Fibroblast of peridontal ligament (primary cell): ENCODE results near the gene ITGA8.
"Not testable (repeated sequence)": the region's sequence is repeated elsewhere in the genome, so short reads cannot be mapped to it uniquely, and the experiment has no call there.

Source experiments
- DNase-seq: peaks from one replicate; pipeline ENCODE4 v3.0.0-alpha.2; 2010; ENCODE audit errors: extremely low read depth

The ITGA8 gene

DNA sequence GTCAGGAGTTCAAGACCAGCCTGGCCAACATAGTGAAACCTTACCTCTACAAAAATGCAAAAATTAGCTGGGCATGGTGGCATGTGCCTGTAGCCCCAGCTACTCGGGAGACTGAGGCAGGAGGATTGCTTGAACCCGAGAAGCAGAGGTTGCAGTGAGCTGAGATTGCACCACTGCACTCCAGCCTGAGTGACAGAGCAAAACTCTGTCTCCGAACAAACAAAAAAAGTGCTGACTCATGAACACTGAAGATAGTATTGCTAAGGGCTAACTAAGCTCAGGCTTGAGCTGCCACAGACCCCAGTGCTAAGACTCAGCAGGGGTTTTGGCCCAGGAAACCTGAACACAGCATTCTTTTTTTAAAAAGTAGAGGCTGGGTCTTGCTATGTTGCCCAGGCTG is 162.6 kb downstream of the ITGA8 start:
- DNase-seq = not testable (repeated sequence)

DNA sequence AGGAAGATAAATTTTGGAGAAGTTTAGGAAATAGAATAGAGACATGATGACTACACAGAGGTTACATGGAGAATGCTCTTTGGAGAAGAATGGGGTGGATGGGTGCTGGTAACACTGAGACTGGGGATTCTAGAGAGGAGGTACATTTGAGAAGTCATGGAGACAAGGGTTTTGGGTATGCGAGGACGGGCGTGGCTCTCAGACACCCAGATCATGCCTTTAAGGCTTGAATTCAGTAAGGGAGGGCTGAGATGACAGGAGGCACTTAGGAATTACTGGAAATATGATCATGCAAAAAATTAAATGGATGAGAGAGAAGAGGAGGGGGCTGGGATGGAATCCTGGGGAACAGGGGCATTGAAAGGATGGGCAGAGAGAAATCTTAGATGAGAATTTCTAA is 168.8 kb downstream of the ITGA8 start:
- no peak for DNase-seq

DNA sequence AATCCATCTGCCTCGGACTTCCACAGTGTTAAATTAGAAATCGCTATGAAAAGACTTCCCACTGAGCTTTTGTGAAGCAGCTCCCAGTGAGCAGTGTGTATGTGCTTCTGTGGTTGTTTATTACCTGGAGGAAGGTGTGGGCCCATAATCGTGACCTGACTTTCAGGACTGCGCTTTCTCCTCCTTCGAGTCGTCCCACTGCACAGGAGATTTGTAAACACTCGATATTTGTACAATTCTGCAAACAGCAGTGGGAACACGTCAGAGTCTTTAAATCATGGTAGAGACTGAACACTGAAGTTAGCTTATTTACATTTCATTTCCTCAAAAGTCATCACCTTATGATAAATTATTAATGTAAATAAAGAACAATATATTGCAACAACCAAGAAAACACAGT is 171.4 kb downstream of the ITGA8 start:
- DNase-seq = no peak

DNA sequence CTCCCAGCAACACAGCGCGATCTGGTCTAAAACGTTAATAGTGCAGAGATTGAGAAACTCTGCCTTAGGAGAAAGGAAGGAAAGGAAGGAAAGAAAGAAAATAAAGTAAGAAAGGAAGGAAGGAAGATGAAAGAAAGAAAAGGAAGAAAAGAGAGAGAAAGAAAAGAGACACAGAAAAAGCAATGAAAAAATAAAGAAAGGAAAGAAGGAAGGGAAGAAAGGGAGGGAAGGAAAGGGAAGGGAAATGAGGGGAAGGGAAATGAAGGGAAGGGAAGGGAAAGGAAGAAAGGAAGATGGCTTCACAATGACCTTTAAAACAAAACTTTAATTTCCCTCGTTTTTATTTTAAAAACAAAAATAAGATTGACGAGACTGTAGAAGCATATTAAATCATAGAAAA is 173.1 kb downstream of the ITGA8 start:
- no peak for DNase-seq

DNA sequence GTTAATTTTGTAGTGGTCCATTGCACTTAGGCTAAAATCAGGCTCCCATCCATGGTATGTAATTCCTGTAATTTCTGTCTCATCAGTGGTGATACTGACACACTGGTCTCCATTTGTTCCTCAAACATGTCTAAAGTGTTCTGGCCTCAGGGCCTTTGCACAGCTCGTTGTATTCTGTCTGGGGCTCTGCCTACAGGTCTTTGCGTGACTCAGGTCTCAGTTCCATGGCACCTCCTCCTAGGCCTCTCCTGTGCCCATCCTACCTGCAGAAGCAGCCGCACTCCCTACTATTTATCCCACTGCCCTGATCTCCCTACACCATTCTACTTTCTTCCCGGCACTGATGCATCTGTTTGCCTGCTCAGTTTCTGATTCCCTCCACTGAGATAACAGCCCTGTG is 173.8 kb downstream of the ITGA8 start:
- DNase-seq = no peak

DNA sequence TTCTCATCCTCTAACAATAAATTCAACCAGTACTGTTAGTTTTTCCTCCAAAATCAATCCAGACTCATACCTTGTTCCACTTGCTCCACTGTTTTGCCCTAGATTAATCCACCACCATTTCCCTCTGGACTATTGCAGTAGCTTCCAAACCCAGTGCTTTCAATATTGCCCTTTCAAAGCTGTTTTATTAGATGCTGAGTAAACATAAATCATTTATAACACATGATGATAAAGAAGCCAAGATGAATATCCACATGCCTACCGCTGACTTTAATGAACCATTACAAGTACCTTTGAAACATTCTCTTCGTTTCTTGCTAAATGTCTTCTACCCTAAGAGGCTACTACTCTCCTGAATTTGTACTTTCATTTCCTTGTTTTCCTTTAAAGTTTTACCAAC is 174.5 kb downstream of the ITGA8 start:
- no peak for DNase-seq

DNA sequence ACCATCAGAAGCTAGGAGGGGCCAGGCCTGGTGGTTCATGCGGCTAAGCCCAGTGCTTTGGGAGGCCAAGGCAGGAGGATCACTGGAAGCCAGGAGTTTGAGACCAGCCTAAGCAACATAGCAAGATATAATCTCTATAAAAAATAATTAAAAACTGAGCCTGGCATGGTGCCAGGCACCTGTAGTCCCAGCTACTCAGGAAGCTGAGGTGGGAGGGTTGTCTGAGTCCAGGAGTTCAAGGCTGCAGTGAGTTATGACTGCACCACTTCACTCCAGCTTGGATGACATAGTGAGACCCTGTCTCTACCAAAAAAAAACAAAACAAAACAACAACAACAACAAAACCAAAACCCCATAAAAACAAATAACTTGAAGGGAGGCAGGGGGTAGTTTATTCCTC is 175.7 kb downstream of the ITGA8 start:
- no peak for DNase-seq

DNA sequence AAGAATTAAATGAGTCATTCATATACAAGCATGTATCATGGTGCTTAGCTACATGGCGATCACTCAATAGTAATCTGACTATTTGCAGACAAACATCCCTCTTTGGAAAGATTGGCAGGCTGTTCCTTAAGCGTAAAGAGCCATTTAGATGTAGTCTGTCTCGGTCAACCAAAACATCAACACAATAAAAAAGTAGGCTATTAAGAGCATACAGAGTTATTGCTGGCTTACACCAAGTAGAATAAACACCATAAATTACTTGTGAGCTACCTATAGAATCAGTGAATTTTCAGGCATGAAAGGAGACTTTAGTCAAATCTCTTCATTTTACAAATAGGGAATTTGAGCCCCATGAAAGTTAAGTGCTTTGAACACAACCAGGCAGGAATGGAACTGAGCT is 176.9 kb downstream of the ITGA8 start:
- no peak for DNase-seq

DNA sequence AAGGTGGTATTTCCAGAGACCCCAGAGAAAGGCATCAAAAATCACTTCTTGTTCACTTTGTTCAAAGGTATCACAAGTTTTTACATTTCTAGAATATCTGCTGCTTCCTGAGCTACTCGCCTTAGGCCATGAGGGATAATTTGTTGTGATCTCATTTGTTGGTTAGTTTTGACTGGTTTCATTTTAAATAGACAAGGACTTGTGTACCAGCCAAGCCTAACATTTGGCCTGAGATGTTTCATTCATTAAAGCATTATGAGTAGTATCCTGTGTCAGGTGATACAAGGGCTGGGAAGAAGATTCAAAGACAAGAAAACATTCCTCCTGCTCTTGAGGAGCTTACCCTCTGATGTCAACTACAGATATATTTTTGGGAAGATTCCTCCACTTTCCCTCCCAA is 178.3 kb downstream of the ITGA8 start:
- DNase-seq = peak; percentile 40

DNA sequence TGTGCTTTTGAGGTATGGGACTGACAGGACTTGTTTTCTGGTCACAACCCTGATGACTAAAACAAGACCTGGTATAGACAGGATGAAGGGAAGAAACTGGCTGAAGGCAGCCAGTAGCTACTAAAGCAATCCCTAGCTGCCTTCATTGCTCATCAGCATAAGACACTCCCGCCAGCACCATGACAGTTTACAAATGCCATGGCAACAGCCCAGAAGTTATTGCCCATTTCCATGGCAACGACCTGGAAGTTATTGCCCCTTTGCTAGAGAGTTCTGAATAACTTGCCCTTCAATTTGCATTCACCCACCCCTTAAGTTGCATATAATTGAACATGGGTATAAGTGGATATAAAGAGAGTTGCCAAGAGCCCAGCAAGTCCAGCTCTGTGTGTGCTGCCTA is 179.0 kb downstream of the ITGA8 start:
- no peak for DNase-seq

DNA sequence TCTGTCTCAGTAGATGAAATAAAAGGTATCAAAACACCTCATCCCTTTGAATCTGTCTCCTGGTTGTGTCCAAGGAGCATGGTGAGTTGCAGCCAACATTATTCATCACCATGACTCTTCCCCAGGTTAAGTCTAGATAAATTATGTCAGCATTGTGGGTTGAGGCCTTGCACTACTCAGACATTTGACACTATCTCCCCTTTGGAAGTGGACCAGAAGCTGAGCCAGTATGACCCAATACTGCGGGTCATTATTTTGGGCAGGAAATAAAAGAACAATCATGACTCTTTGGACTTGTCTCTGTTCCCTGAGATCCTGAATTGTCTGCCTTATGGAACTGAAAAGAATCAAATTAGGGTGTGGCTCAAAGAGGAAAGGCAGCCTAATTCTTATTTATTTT is 180.5 kb downstream of the ITGA8 start:
- no peak for DNase-seq

DNA sequence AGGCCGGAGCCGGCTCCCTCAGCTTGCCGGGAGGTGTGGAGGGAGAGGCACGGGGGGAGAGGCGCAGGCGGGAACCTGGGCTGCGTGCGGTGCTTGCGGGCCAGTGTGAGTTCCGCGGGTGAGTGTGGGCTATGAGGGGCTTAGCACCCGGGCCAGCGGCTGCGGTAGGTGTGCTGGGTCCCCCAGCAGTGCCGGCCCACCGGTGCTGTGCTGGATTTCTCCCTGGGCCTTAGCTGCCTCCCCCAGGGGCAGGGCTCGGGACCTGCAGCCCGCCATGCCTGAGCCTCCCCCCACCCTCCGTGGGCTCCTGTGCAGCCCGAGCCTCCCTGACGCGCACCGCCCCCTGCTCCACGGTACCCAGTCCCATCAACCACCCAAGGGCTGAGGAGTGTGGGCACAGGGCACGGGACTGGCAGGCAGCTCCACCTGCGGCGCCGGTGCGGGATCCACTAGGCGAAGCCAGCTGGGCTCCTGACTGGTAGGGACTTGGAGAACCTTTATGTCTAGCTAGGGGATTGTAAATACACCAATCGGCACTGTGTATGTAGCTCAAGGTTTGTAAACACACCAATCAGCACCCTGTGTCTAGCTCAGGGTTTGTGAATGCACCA is 184.7 kb downstream of the ITGA8 start:
- not testable (repeated sequence) for DNase-seq

DNA sequence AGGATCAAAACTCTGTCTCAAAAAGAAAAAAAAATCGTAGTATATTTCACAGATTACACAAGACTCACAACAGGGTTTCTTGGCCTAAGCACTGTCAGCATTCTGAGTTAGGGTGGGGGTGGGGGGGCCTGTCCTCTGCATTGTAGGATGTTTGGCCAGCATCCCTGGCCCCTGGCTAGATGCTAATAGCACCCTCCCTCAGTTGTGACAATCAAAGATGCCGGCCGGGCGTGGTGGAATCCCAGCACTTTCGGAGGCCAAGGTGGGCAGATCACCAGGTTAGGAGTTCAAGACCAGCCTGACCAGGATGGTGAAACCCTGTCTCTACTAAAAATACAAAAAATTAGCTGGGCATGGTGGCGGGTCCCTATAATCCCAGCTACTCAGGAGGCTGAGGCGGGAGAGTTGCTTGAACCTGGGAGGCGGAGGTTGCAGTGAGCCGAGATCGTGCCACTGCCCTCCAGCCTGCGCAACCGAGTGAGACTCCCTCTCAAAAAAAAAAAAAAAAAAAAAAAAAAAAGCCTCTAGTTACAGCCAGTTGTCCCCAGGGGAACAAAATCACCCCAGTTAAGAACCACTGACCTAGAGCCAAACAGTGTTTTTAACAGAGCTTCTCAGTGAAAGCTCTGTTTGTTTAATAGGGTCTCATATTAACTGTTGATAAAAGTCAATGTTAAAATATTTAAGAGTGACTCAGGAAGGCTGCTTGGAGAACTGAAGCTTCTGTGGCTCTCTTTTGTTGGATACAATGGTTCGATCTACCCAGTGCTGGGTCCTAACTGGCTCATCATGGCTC is 187.6 kb downstream of the ITGA8 start:
- no peak for DNase-seq

DNA sequence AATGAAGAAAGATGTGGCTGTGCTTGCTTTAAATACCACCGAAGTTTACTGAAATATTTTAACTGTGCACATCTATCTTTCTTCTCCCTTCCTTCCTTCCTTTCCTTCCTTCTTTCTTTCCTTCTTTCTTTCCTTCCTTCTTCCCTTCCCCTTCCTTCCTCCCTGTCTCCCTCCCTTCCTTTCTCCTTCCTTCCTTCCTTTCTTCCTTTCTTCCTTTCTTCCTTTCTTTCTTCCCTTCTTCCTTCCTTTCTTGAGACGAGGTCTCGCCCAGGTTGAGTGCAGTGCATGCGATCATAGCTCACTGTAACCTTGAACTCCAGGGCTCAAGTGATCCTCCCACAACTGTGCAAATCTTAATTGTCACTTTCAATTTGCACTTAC is 190.9 kb downstream of the ITGA8 start:
- no peak for DNase-seq

DNA sequence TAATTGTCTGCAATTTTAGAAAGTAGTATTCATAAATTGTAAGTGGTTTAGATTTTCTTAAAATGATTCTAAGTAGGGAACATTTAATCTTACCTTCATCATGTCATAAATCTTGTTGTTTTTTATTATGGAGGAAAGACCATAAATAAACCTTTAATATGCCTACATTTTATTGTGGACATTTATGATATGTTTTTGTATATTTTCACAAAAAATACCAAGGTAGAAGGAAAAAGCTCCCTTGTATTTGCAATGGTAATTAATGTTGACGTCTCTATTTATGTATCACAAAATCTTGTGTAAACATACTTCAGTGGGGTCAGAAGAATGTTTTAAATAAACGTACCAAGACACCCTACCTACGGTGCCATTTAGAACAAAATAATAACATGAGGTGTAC is 193.0 kb downstream of the ITGA8 start:
- DNase-seq = no peak

DNA sequence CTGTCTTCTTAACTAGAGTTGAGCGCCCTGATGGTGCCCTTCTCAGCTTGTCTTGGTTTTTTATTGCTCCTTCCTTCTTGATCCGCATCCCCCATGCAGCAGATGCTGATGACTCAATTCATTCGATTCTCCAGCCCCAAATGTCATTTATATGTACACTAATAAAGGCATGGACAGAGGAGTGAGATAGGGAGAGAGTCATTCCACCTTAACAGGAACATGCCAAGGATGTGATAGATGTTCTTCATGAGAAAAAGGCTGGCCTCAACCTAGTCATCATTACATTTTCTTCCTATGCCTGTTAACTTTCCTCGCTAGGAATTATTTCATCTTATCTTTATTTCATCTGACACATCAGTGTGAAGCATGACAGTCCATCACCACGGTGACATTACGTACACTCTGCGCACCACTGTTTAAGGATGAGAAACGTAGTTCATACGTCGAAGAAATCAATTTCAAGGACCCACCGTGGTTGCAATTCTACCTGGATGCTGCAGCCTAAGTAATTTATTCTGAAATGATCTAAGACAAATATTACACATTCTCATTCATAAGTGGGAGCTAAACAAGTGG is 198.3 kb downstream of the ITGA8 start:
- no peak for DNase-seq

DNA sequence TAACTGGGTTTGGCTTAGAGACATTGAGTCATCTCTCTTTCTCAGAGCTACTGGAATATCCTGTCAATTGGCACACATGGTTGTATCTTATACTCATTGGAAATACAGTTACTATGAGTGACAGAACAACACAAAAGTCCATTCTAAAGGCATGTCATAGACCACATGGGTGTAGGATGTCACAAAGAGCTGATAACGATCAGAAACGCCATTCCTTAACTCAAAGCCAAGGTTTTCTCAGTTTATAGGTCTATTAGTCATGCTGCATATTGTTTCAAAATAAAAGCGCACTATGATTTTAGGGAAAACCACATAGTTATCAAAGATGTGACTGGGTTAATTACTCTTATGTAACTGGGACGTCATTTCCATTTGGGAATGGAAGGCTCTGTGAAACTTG is 201.5 kb downstream of the ITGA8 start:
- peak; percentile 46 for DNase-seq

DNA sequence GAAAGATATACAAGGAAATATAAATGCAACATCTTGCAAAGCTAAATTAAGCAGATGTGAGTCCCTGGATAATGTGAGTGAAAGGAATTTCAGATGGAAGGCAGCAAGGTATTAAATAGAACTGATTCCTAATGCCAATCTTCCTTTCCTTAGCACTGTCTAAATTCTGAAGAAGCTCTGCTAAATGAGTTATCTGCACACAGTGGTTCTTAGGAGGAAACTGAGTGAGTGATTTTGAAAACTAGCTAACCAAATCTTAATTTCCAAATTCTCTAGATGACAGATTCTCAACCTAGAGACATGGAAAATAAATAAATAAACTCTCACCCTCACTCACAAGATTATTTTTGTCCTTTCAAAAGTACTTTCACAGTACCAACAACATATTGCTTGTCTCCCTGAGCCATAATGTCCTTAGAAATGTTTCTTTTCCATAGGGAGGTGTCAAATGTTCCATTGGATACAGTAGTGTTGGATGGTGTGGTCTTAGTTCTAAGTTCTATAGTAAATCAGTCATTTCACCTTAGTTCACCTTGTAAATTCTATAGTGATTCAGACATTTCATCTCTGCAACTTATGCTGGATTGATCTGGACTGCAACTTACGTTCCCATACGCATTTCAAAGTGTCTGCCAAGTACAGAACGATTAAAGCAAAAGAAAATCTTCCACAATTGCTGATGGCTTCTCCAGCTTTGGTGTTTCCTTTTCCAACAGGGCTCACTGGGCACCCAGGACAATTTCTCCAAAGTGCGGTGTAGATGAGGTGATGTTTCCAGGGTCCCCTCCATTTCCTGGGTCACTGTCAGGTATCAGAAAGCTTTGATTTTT is 203.3 kb downstream of the ITGA8 start:
- no peak for DNase-seq

DNA sequence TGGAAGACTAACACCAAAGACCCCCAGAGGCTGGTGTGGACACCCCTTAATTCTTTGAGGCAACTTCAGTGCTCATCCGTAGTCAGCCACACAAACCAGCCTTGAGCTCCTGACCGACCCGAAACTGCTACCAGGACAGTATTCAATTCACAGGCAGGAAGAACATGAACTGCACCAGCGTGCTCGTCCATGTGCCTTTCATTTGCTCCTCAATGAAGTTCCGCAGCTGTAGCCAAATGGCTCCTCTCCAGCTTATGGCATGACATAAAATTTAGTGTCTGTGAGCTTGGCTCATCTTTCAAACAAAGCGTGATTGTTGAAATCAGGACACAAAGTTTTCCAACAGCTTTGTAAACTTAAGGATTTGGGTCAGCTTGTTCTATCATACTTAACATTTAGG is 204.5 kb downstream of the ITGA8 start:
- peak; percentile 48 for DNase-seq

DNA sequence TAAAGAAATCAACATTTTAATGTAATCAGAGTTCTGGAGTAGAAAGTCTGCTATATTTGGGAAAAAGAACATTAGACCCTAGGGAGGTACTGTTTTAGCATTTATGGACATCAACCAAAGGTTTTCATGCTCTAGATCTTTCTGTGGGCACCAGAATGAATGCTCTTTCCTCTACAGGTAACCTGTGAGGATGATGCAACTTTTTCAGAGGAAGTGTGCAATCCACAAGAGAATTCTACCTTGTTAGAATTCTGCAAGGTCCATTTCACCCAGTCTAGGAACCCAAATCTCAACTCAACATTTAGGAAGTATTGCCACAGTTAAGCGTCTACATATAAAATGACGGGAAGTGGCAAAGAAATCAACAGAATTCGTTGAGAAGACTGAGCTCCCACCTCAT is 208.8 kb downstream of the ITGA8 start:
- DNase-seq = no peak

DNA sequence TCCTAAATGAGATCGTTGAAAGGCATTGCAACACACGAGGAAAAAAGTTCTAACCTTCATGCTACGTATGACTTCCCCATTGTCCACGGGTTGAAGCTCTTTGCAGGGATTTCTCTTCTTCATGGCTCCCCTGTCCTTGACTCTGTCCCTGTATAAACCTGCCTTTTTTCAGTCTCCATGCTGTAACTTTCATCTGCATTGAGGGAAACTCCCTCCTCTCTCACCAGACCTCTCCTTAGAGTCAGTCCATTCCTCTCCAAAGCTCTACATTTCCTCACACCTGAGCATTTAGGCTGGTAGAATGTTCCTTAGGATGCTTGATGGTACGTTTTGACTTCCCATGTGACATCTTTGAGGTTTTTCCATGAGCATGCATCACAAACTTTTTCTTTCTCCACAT is 214.4 kb downstream of the ITGA8 start:
- no peak for DNase-seq

DNA sequence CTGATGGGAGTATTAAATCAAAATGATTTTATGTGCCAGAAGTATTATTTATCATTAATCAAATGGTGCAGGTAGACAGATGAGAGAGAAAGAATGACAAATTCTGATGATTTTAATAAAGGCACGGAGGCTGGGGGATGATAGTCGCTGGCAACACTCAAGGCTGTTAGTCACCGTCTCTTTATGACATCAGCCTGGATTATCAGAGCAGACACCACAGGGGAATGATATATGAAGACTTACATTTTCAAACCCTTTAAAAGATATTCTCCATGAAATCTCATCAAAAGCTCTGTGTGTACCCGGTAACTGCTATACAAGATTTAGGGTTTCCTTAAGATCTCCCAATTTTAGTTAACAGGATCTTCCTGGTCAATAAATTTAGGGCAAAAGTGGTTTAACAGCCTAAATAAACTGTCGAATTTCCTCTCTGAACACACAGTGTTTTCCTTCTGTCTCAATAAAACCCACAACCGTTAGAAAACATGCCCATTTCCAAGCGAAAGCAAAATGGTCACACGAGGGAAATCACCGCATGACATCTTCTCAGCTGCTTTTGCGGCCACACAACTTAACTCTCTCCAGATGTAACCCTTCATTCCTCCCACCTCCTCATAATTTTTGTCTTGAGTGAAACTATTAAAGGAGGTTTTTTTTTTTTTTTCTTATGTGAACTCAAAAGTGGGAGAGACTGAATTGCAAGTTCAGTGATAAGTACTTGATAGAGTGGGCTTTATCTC is 215.5 kb downstream of the ITGA8 start:
- peak; percentile 89 for DNase-seq
